HUES48 (cell line): ENCODE measurements around the gene PLEKHA3.

ENCODE experiments used
- H3K27ac ChIP-seq: one replicate; pipeline ENCODE4 v1.7.0; 2013; ENCODE audit warnings: low read depth, low read length, inconsistent platforms
- H3K27me3 ChIP-seq: 2 replicates; pipeline ENCODE4 v1.6.1; 2013; ENCODE audit warnings: mild to moderate bottlenecking, low read length; ENCODE audit not compliant: control insufficient read depth, insufficient read depth
- H3K36me3 ChIP-seq: 2 replicates; pipeline ENCODE4 v1.6.1; 2013; ENCODE audit warnings: low read length; ENCODE audit not compliant: control insufficient read depth, insufficient read depth
- H3K4me1 ChIP-seq: 2 replicates; pipeline ENCODE4 v1.6.1; 2013; ENCODE audit warnings: mild to moderate bottlenecking, low read length; ENCODE audit not compliant: control insufficient read depth, insufficient read depth
- H3K4me3 ChIP-seq: 2 replicates; pipeline ENCODE4 v1.5.1; 2013; ENCODE audit warnings: mild to moderate bottlenecking, low read depth, low read length
- H3K9ac ChIP-seq: 2 replicates; pipeline ENCODE4 v1.6.1; 2013; ENCODE audit warnings: mild to moderate bottlenecking, low read depth, low read length, moderate library complexity
- H3K9me3 ChIP-seq: 2 replicates; pipeline ENCODE4 v1.6.1; 2013; ENCODE audit warnings: low read length; ENCODE audit not compliant: control insufficient read depth, insufficient read depth

PLEKHA3 gene

GRCh38 chr2:178553047-178553446, 72.8 kb downstream of the PLEKHA3 start:
- Histone ChIP-seq H3K4me3 (no peak overlapping the region), H3K36me3 (peaks cover 15% of the 10 kb centered on the region; the same call in 1 of the 2 replicates), H3K4me1 (0 out of 2 replicates have a peak, but pooled peaks cover 5% of the 10 kb centered on the region), H3K9ac (no peak overlapping the region), H3K9me3 (no peaks in the 10 kb centered on the region), H3K27me3 (no peaks in the 10 kb centered on the region), H3K27ac (no peak overlapping the region)
